Measurements from ENCODE around the gene MYBPC2.

GRCh38 chr19:50402544-50403301, 30.0 kb upstream of the MYBPC2 start:
- TF ChIP-seq CTCF (IDR thresholded peaks at IDR 0.05) (no peak), POLR2A (IDR thresholded peaks at IDR 0.05) (no peak)

Data from right lobe of liver (tissue), 4 donors.